LNCaP clone FGC (cell line): ENCODE data around the gene NKX2-8.

Experiments
- DNase-seq: peaks from one replicate; pipeline ENCODE4 v3.0.0-alpha.2; 2011; ENCODE audit warnings: low read depth
- H3K4me3 ChIP-seq: 2 replicates; pipeline ENCODE4 v1.5.1; 2011; ENCODE audit warnings: mild to moderate bottlenecking, low read depth, low read length, control low read depth
- CTCF ChIP-seq: IDR thresholded peaks from 2 replicates; pipeline ENCODE4 v1.5.1; 2012; ENCODE audit warnings: mild to moderate bottlenecking; ENCODE audit not compliant: control insufficient read depth, insufficient read depth; ENCODE audit errors: extremely low read depth

Gene NKX2-8

GRCh38 chr14:36618641-36619040, 36.2 kb upstream of the NKX2-8 start:
- no peak for DNase-seq
- no peak for TF ChIP-seq CTCF
- no peak overlapping the region for H3K4me3 ChIP-seq

GRCh38 chr14:36617824-36618223, 35.4 kb upstream of the NKX2-8 start:
- H3K4me3 ChIP-seq, result no peak overlapping the region
- TF ChIP-seq CTCF, result no peak
- DNase-seq, result no peak

- no peak for TF ChIP-seq CTCF
- no peak for DNase-seq
Measured at GRCh38 chr14:36605506-36605857, 23.1 kb upstream of the NKX2-8 start.

GRCh38 chr14:36604757-36605505, 22.5 kb upstream of the NKX2-8 start:
- peak; percentile 78 for TF ChIP-seq CTCF
- no peak overlapping the region for H3K4me3 ChIP-seq
- DNase-seq, result peak; percentile 79

More at GRCh38 chr14:36605506-36605857, 23.1 kb upstream of the NKX2-8 start:
- H3K4me3 ChIP-seq, result no peak overlapping the region

GRCh38 chr14:36600431-36600830, 18.0 kb upstream of the NKX2-8 start:
- no peak overlapping the region for H3K4me3 ChIP-seq
- TF ChIP-seq CTCF, result no peak
- no peak for DNase-seq

GRCh38 chr14:36591482-36591881, 9.1 kb upstream of the NKX2-8 start:
- DNase-seq, result no peak
- H3K4me3 ChIP-seq, result no peak overlapping the region
- TF ChIP-seq CTCF, result no peak

- no peak overlapping the region for H3K4me3 ChIP-seq
- no peak for TF ChIP-seq CTCF
- no peak for DNase-seq
Measured at GRCh38 chr14:36588788-36589187, 6.4 kb upstream of the NKX2-8 start.
